Kidney (tissue), 14 donors: Measurements from ENCODE around the gene DCP1A. TPM values are rescaled to one million over a fixed set of nuclear protein-coding genes. Genes with fewer than 3 reads are reported as not detected.

Source experiments
- DNase-seq, 5 donors: peaks; one replicate each; pipeline ENCODE4 v3.0.0-alpha.2; 2013 to 2020
- FAIRE-seq: peaks from 2 replicates; lab custom pipeline; 2012; peaks lifted over from hg19 to GRCh38; lab: Jason Lieb, UNC
- H3K27ac ChIP-seq, 2 donors: one replicate each; pipeline ENCODE4 v1.7.0; 2013; ENCODE audit warnings: low read depth in 2 of 2, low read length in 2 of 2, inconsistent platforms in 1 of 2
- H3K27me3 ChIP-seq: one replicate; pipeline ENCODE4 v1.7.1; 2013; ENCODE audit warnings: low read length, inconsistent platforms; ENCODE audit not compliant: control insufficient read depth, insufficient read depth
- H3K36me3 ChIP-seq, 3 donors: one replicate each; pipeline versions ENCODE4 v1.7.0 to v1.7.1; 2013; ENCODE audit warnings: low read length in 3 of 3, control low read depth in 1 of 3, inconsistent platforms in 1 of 3; ENCODE audit not compliant: insufficient read depth in 3 of 3, control insufficient read depth in 2 of 3
- H3K4me1 ChIP-seq, 3 donors: one replicate each; pipeline versions ENCODE4 v1.7.0 to v1.7.1; 2013; ENCODE audit warnings: low read length in 3 of 3, inconsistent platforms in 1 of 3, low read depth in 1 of 3; ENCODE audit not compliant: control insufficient read depth in 2 of 3, insufficient read depth in 2 of 3
- H3K4me3 ChIP-seq, 3 donors: one replicate each; pipeline versions ENCODE4 v1.7.0 to v1.8.1; 2013; ENCODE audit warnings: low read length in 3 of 3, control low read depth in 1 of 3, inconsistent platforms in 1 of 3
- H3K9ac ChIP-seq, 3 donors: one replicate each; pipeline versions ENCODE4 v1.7.0 to v1.7.1; 2013; ENCODE audit warnings: low read length in 3 of 3, control low read depth in 1 of 3, inconsistent platforms in 1 of 3
- H3K9me3 ChIP-seq, 3 donors: one replicate each; pipeline versions ENCODE4 v1.7.0 to v1.7.1; 2013; ENCODE audit warnings: low read length in 3 of 3, control low read depth in 1 of 3, inconsistent platforms in 1 of 3; ENCODE audit not compliant: control insufficient read depth in 2 of 3, insufficient read depth in 1 of 3
- intact Hi-C: fragments of 100-400 bp; cut with DNase I; formaldehyde crosslinking; loops from one replicate; pipeline ENCODE4 v1.11.1; 2022
- polyA plus RNA-seq: library from polyadenylated mRNA; stranded (reverse); fragments of 350-450 nt; fragmentation: Illumina TruSeq; extraction: RNeasy Lipid Tissue Mini Kit (QIAGEN cat#74804); gene quantifications from one replicate; pipeline ENCODE4 v1.2.3, GENCODE V29; 2014; ENCODE audit warnings: low read depth, low replicate concordance; ENCODE audit not compliant: insufficient read depth
- total RNA-seq: library from RNA; stranded (reverse); fragmentation: NEBNext Ultra II Directional; extraction: Animal tissue kit (Norgen Biotek cat#: 25700); gene quantifications from one replicate; pipeline ENCODE4 v1.2.1, GENCODE V29; 2021
- TF ChIP-seq, protein P1 (sequence below): IDR thresholded peaks from 3 replicates; pipeline ENCODE4 v1.5.1; 2012; ENCODE audit warnings: mild to moderate bottlenecking, moderate library complexity, borderline replicate concordance; ENCODE audit not compliant: insufficient read depth; ENCODE audit errors: extremely low read depth
- donor health status: control.
- donor health status: control.
- donor health status: control.
- donor health status: control.
- donor health status: control.
- donor health status: DM: yes; HTN: yes; CAD: no.
- donor health status: Normal renal cell carcinoma (clear cell type).

The DCP1A gene
- total and polyA plus RNA-seq, 2 donors from 2014 or later = 4.9 to 21.0 TPM

DNA sequence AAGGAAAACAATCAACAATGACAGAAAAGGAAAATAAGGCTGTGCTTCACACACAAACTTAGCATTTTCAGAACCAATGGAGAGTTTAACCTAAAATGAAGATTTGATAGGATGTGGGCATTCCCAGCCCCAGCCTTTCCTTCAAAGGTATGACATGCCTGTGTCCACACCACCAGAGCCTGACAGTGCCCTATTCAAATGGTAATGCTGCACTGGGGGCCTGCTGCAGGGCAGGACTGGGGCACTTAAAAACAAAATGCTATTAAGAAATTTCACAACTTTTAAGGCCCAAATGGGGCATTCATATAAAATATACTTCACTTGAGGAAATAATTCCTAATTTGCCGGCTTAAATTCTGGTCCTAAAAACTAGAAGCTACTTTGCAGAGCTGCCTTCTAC lies 60.6 kb downstream of the DCP1A start:
- H3K36me3 ChIP-seq = peaks cover 2 to 14% (median 13%) of the 10 kb centered on the region in 3 donors
- TF ChIP-seq, protein P1, sequence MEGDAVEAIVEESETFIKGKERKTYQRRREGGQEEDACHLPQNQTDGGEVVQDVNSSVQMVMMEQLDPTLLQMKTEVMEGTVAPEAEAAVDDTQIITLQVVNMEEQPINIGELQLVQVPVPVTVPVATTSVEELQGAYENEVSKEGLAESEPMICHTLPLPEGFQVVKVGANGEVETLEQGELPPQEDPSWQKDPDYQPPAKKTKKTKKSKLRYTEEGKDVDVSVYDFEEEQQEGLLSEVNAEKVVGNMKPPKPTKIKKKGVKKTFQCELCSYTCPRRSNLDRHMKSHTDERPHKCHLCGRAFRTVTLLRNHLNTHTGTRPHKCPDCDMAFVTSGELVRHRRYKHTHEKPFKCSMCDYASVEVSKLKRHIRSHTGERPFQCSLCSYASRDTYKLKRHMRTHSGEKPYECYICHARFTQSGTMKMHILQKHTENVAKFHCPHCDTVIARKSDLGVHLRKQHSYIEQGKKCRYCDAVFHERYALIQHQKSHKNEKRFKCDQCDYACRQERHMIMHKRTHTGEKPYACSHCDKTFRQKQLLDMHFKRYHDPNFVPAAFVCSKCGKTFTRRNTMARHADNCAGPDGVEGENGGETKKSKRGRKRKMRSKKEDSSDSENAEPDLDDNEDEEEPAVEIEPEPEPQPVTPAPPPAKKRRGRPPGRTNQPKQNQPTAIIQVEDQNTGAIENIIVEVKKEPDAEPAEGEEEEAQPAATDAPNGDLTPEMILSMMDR = no peak

GRCh38 chr3:53282581-53282980 lies 64.8 kb downstream of the DCP1A start:
- Histone ChIP-seq H3K9me3 (no peaks in the 10 kb centered on the region), H3K27ac (no peak overlapping the region), H3K27me3 (no peaks in the 10 kb centered on the region), H3K4me1 (no peaks in the 10 kb centered on the region), H3K9ac (no peak overlapping the region), H3K36me3 (peaks cover 2 to 14% (median 13%) of the 10 kb centered on the region in 3 donors), H3K4me3 (no peak overlapping the region)
- DNase-seq = no peak
- intact Hi-C loops = no loop called here
- no peak for FAIRE-seq
- TF ChIP-seq, protein P1 = no peak

More for the DNA sequence above, 60.6 kb downstream of the DCP1A start:
- DNase-seq (no peak), FAIRE-seq (no peak)
- no peak overlapping the region for H3K4me3 ChIP-seq
- no peaks in the 10 kb centered on the region for H3K9me3 ChIP-seq
- H3K4me1 ChIP-seq = no peaks in the 10 kb centered on the region
- no peaks in the 10 kb centered on the region for H3K27me3 ChIP-seq
- no peak overlapping the region for H3K27ac ChIP-seq
- no peak overlapping the region for H3K9ac ChIP-seq
- intact Hi-C loops = no loop called here

DNA sequence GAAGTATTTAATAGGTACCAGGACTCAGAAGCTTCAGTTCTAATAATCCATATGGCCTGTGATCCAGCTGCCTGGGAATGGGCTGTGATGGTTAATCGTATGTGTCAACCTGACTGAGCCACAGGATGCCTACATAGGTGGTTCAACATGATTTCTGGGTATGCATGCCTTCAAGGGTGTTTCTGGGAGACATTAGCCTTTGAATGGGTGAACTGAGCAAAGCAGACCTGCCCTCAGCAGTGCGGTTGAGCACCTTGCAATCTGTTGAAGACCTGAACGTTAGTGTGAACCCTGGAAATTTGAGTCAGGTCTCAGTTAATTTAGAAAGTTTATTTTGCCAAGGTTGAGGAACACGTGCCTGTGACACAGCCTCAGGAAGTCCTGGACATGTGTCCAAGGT lies 68.7 kb downstream of the DCP1A start:
- intact Hi-C loops = no loop called here
- H3K9ac ChIP-seq = no peak overlapping the region
- DNase-seq (no peak), FAIRE-seq (no peak)
- no peaks in the 10 kb centered on the region for H3K27me3 ChIP-seq
- TF ChIP-seq, protein P1 = no peak
- no peaks in the 10 kb centered on the region for H3K4me1 ChIP-seq
- H3K9me3 ChIP-seq = no peaks in the 10 kb centered on the region
- peaks cover 0 to under 1% (median 0%) of the 10 kb centered on the region in 3 donors for H3K36me3 ChIP-seq
- no peak overlapping the region for H3K27ac ChIP-seq
- H3K4me3 ChIP-seq = no peak overlapping the region
